Liver (tissue), 9 donors: Measurements from ENCODE around the gene NOL4L. TPM values are rescaled to one million over a fixed set of nuclear protein-coding genes. Genes with fewer than 3 reads are reported as not detected.

Experiments
- DNase-seq: peaks from one replicate; pipeline ENCODE4 v3.0.0-alpha.2; 2017; ENCODE audit warnings: low spot score
- H3K27ac ChIP-seq, 2 donors: one replicate each; pipeline ENCODE4 v1.7.0; 2013; ENCODE audit warnings: inconsistent platforms in 2 of 2, low read length in 2 of 2, control low read depth in 1 of 2, low read depth in 1 of 2, mild to moderate bottlenecking in 1 of 2
- H3K27me3 ChIP-seq, 4 donors: one replicate each; pipeline versions ENCODE4 v1.6.1 to v1.7.0; 2013; ENCODE audit warnings: low read length in 3 of 4, inconsistent platforms in 1 of 4, mild to moderate bottlenecking in 1 of 4, moderate library complexity in 1 of 4; ENCODE audit not compliant: control insufficient read depth in 4 of 4, insufficient read depth in 4 of 4
- H3K36me3 ChIP-seq, 4 donors: one replicate each; pipeline versions ENCODE4 v1.6.1 to v1.7.0; 2013; ENCODE audit warnings: low read length in 3 of 4, mild to moderate bottlenecking in 3 of 4, low read depth in 1 of 4, moderate library complexity in 1 of 4; ENCODE audit not compliant: control insufficient read depth in 4 of 4, insufficient read depth in 3 of 4
- H3K4me1 ChIP-seq, 4 donors: one replicate each; pipeline versions ENCODE4 v1.6.1 to v1.7.0; 2013; ENCODE audit warnings: low read length in 3 of 4, mild to moderate bottlenecking in 3 of 4, moderate library complexity in 1 of 4; ENCODE audit not compliant: control insufficient read depth in 4 of 4, insufficient read depth in 4 of 4
- H3K4me3 ChIP-seq, 3 donors: one replicate each; pipeline versions ENCODE4 v1.6.1 to v1.7.0; 2013; ENCODE audit warnings: low read length in 3 of 3, control low read depth in 1 of 3, low read depth in 1 of 3, mild to moderate bottlenecking in 1 of 3
- H3K9ac ChIP-seq, 2 donors: one replicate each; pipeline ENCODE4 v1.7.0; 2013; ENCODE audit warnings: low read length in 2 of 2, mild to moderate bottlenecking in 2 of 2, moderate library complexity in 2 of 2, control low read depth in 1 of 2, low read depth in 1 of 2
- H3K9me3 ChIP-seq, 4 donors: one replicate each; pipeline versions ENCODE4 v1.6.1 to v1.7.0; 2013; ENCODE audit warnings: low read length in 3 of 4; ENCODE audit not compliant: control insufficient read depth in 4 of 4
- FOXA2 ChIP-seq: IDR thresholded peaks from 2 replicates; pipeline ENCODE4 v1.6.1; 2016; ENCODE audit warnings: antibody characterized with exemption
- HNF4G ChIP-seq: IDR thresholded peaks from 2 replicates; pipeline ENCODE4 v1.6.1; 2016; ENCODE audit warnings: antibody characterized with exemption
- RAD21 ChIP-seq, 2 donors: IDR thresholded peaks; 2 replicates each; pipeline ENCODE4 v1.6.1; 2016; ENCODE audit warnings: antibody characterized with exemption in 2 of 2, mild to moderate bottlenecking in 2 of 2
- RXRA ChIP-seq, 2 donors: IDR thresholded peaks; 2 replicates each; pipeline ENCODE4 v1.6.1; 2017 to 2018; ENCODE audit warnings: antibody characterized with exemption in 2 of 2, mild to moderate bottlenecking in 1 of 2
- TAF1 ChIP-seq: conservative IDR thresholded peaks from 2 replicates; pipeline ENCODE4 v1.6.1; 2016; ENCODE audit warnings: antibody characterized with exemption, mild to moderate bottlenecking
- YY1 ChIP-seq: IDR thresholded peaks from 2 replicates; pipeline ENCODE4 v1.6.1; 2016; ENCODE audit warnings: antibody characterized with exemption, mild to moderate bottlenecking
- WGBS: extraction: QIAGEN DNeasy Blood & Tissue Kit; methylation state at CpG from one replicate; pipeline ENCODE4 v1.1.7; 2013; 5-methylcytosine and 5-hydroxymethylcytosine counted together
- polyA plus RNA-seq, 2 donors: library from polyadenylated mRNA; stranded (reverse) in 1 of 2; unstranded in 1 of 2; fragments of 200-250 nt in 1 of 2; fragments of >200 nt in 1 of 2; fragmentation: Nextera tagmentation in 1 of 2; extraction: Ambion mirVana in 1 of 2; gene quantifications; one replicate each; pipeline versions ENCODE4 v1.2.1 to v1.2.3, GENCODE V29; 2013 to 2015
- total RNA-seq, 2 donors: library from RNA; depleted of rRNA; stranded (reverse); fragments of >200 nt; gene quantifications; one replicate each; pipeline ENCODE4 v1.2.3, GENCODE V29; 2014
- TF ChIP-seq, protein P1 (sequence below): IDR thresholded peaks from 2 replicates; pipeline ENCODE4 v1.6.1; 2016; ENCODE audit warnings: antibody characterized with exemption, mild to moderate bottlenecking
- donor health status: healthy.
- donor health status: healthy.
- donor health status: healthy.
- donor health status: healthy.
- donor health status: healthy.

Gene NOL4L
- total and polyA plus RNA-seq, 4 donors = 2.2 to 6.8 (median 4.3) TPM

DNA sequence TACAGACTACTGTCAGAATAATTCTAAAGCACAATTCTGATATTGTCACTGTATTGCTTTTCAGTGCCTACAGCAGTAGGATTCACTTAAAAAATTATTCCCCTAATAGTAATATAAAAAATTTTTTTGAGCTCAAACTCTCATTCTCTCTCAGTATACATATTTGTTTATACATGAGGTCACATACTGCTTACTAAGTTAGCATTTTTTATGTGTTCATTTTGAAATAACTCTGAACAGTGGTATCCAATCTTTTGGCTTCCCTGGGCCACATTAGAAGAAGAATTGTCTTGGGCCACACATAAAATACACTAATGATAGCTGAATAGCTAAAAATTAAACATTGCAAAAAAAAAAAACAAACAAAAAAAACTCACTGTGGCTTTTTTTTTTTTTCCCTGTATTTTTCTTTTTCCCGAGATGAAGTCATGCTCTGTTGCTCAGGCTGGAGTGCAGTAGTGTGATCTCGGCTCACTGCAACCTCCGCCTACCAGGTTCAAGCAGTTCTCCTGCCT lies 188.4 kb downstream of the NOL4L start:
- Histone ChIP-seq H3K36me3 (peaks cover 0 to 6% (median under 1%) of the 10 kb centered on the region in 4 donors), H3K4me3 (no peak overlapping the region), H3K27ac (no peak overlapping the region), H3K9me3 (no peaks in the 10 kb centered on the region), H3K4me1 (peaks cover 0 to 4% (median 0%) of the 10 kb centered on the region in 4 donors), H3K9ac (no peak overlapping the region), H3K27me3 (no peaks in the 10 kb centered on the region)
- WGBS = 89% methylated on average over 3 of the region's 3 CpGs
- no peak for DNase-seq
- TF ChIP-seq FOXA2 (no peak), HNF4G (no peak), YY1 (no peak), RAD21 (IDR thresholded peaks at IDR 0.05) (no peak)

DNA sequence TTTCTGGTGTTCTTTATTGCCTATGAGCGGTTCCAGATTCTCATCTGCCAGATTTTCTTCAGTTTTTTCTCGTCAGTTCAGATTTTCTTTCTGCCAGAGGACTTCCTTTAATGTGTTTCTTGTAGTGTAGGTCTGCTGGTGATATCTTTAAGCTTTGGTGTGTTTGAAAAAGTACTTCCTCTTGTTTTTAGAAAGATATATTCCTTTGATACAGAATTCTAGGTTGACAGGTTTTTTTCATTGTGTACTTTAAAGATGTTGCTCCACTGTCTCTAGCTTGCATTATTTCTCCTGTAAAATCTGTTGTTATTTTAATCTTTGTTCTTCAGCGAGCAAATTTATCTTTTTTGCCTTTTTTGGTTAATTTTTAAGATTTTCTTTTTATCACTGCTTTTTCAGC lies 190.1 kb downstream of the NOL4L start:
- 97% methylated on average over 3 of the region's 3 CpGs for WGBS
- Histone ChIP-seq H3K9ac (no peak overlapping the region), H3K36me3 (peaks cover 1 to 10% (median 5%) of the 10 kb centered on the region in 4 donors), H3K27me3 (no peaks in the 10 kb centered on the region), H3K27ac (no peak overlapping the region), H3K9me3 (no peaks in the 10 kb centered on the region), H3K4me1 (peaks cover 0 to 4% (median 0%) of the 10 kb centered on the region in 4 donors), H3K4me3 (no peak overlapping the region)
- no peak for DNase-seq
- TF ChIP-seq HNF4G (no peak), YY1 (no peak), RXRA (IDR thresholded peaks at IDR 0.05) (no peak), TAF1 (no peak), FOXA2 (no peak)
- TF ChIP-seq, protein P1, sequence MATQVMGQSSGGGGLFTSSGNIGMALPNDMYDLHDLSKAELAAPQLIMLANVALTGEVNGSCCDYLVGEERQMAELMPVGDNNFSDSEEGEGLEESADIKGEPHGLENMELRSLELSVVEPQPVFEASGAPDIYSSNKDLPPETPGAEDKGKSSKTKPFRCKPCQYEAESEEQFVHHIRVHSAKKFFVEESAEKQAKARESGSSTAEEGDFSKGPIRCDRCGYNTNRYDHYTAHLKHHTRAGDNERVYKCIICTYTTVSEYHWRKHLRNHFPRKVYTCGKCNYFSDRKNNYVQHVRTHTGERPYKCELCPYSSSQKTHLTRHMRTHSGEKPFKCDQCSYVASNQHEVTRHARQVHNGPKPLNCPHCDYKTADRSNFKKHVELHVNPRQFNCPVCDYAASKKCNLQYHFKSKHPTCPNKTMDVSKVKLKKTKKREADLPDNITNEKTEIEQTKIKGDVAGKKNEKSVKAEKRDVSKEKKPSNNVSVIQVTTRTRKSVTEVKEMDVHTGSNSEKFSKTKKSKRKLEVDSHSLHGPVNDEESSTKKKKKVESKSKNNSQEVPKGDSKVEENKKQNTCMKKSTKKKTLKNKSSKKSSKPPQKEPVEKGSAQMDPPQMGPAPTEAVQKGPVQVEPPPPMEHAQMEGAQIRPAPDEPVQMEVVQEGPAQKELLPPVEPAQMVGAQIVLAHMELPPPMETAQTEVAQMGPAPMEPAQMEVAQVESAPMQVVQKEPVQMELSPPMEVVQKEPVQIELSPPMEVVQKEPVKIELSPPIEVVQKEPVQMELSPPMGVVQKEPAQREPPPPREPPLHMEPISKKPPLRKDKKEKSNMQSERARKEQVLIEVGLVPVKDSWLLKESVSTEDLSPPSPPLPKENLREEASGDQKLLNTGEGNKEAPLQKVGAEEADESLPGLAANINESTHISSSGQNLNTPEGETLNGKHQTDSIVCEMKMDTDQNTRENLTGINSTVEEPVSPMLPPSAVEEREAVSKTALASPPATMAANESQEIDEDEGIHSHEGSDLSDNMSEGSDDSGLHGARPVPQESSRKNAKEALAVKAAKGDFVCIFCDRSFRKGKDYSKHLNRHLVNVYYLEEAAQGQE = no peak

Other genes starting within 250 kb of the NOL4L start
- gene ASXL1, start 227.0 kb downstream of the NOL4L start, total RNA-seq = 10 to 100 TPM; 31.2 to 61.3 TPM
- 10 to 100 TPM; 13.4 to 17.8 TPM for gene ASXL1, start 227.0 kb downstream of the NOL4L start, polyA plus RNA-seq
- under 1 TPM; under 0.01 TPM for gene C20orf203, start 88.6 kb upstream of the NOL4L start, total RNA-seq
- gene C20orf203, start 88.6 kb upstream of the NOL4L start, polyA plus RNA-seq = not detected
- gene COMMD7, start 158.1 kb upstream of the NOL4L start, total RNA-seq = 1 to 10 TPM; 8.3 to 9.1 TPM
- 10 to 100 TPM; 21.8 to 42.7 TPM for gene COMMD7, start 158.1 kb upstream of the NOL4L start, polyA plus RNA-seq
- gene DNMT3B, start 177.1 kb upstream of the NOL4L start, total RNA-seq = 1 to 10 TPM in 1 of 2 donors, under 1 TPM in 1; 0.84 to 2.8 TPM
- gene DNMT3B, start 177.1 kb upstream of the NOL4L start, polyA plus RNA-seq = under 1 TPM; 0.26 to 0.36 TPM
- gene MAPRE1, start 234.6 kb upstream of the NOL4L start, total RNA-seq = 10 to 100 TPM; 22.5 to 40.2 TPM
- 10 to 100 TPM in 1 of 2 donors, 1 to 10 TPM in 1; 6.7 to 11.3 TPM for gene MAPRE1, start 234.6 kb upstream of the NOL4L start, polyA plus RNA-seq